Keratinocyte (primary cell): ENCODE measurements around the gene CHRD. TPM values are rescaled to one million over a fixed set of nuclear protein-coding genes. Genes with fewer than 3 reads are reported as not detected.
"Not testable (repeated sequence)": the region's sequence is repeated elsewhere in the genome, so short reads cannot be mapped to it uniquely, and the experiment has no call there.

Experiments used
- DNase-seq: peaks from one replicate; pipeline ENCODE4 v3.0.0-alpha.2; 2011; ENCODE audit warnings: low read depth, missing footprints, low spot score
- FAIRE-seq: peaks from 2 replicates; lab custom pipeline; 2011; peaks lifted over from hg19 to GRCh38; lab: Jason Lieb, UNC
- H2AFZ ChIP-seq: 2 replicates; pipeline ENCODE4 v1.6.0; 2012; ENCODE audit warnings: low read length, control low read depth, inconsistent platforms; ENCODE audit not compliant: control insufficient read depth
- H3K27ac ChIP-seq: 2 replicates; pipeline ENCODE4 v1.5.1; 2011; ENCODE audit warnings: low read length; ENCODE audit not compliant: control insufficient read depth, insufficient read depth
- H3K27me3 ChIP-seq: 3 replicates; pipeline ENCODE4 v1.6.0; 2011; ENCODE audit warnings: low read length; ENCODE audit not compliant: control insufficient read depth, insufficient read depth; ENCODE audit errors: extremely low read depth
- H3K36me3 ChIP-seq, 2 experiments: 2 replicates in 1 of 2; 3 replicates in 1 of 2; pipeline ENCODE4 v1.5.1; 2011; ENCODE audit warnings: low read length in 2 of 2, mild to moderate bottlenecking in 1 of 2; ENCODE audit not compliant: control insufficient read depth in 2 of 2, insufficient read depth in 2 of 2; ENCODE audit errors: extremely low read depth in 1 of 2
- H3K4me1 ChIP-seq: 3 replicates; pipeline ENCODE4 v1.5.1; 2011; ENCODE audit warnings: low read length; ENCODE audit not compliant: control insufficient read depth, insufficient read depth; ENCODE audit errors: extremely low read depth
- H3K4me2 ChIP-seq: 3 replicates; pipeline ENCODE4 v1.6.0; 2011; ENCODE audit warnings: low read depth, low read length; ENCODE audit not compliant: control insufficient read depth, insufficient read depth; ENCODE audit errors: extremely low read depth
- H3K4me3 ChIP-seq, 3 experiments: fragments of 200-600 bp in 1 of 3; sonication (generic) in 1 of 3; 2 replicates in 2 of 3; 3 replicates in 1 of 3; pipeline ENCODE4 v1.5.1; 2011 to 2016; ENCODE audit warnings: low read length in 3 of 3, mild to moderate bottlenecking in 3 of 3, control low read depth in 2 of 3, inconsistent platforms in 1 of 3, low read depth in 1 of 3, mixed read lengths in 1 of 3, mixed run types in 1 of 3, moderate library complexity in 1 of 3; ENCODE audit not compliant: control insufficient read depth in 2 of 3, insufficient read depth in 2 of 3; ENCODE audit errors: extremely low read depth in 1 of 3
- H3K79me2 ChIP-seq: 2 replicates; pipeline ENCODE4 v1.6.0; 2012; ENCODE audit warnings: low read length; ENCODE audit not compliant: control insufficient read depth, insufficient read depth
- H3K9ac ChIP-seq: 3 replicates; pipeline ENCODE4 v1.6.0; 2011; ENCODE audit warnings: low read length; ENCODE audit not compliant: control insufficient read depth, insufficient read depth; ENCODE audit errors: extremely low read depth
- H3K9me1 ChIP-seq: 3 replicates; pipeline ENCODE4 v1.6.0; 2011; ENCODE audit warnings: low read length; ENCODE audit not compliant: control insufficient read depth, insufficient read depth; ENCODE audit errors: extremely low read depth
- H3K9me3 ChIP-seq: 2 replicates; pipeline ENCODE4 v1.5.1; 2012; ENCODE audit warnings: low read depth, low read length; ENCODE audit not compliant: control insufficient read depth
- H4K20me1 ChIP-seq: 3 replicates; pipeline ENCODE4 v1.6.0; 2011; ENCODE audit warnings: low read length; ENCODE audit not compliant: control insufficient read depth, insufficient read depth; ENCODE audit errors: extremely low read depth
- CTCF ChIP-seq, 3 experiments: IDR thresholded peaks in 1 of 3; conservative IDR thresholded peaks in 1 of 3; optimal IDR thresholded peaks in 1 of 3; 2 replicates in 2 of 3; 3 replicates in 1 of 3; pipeline versions ENCODE3 to v1.5.1; 2011; ENCODE audit warnings: low read length in 3 of 3, mild to moderate bottlenecking in 3 of 3, moderate library complexity in 2 of 3, control low read depth in 1 of 3, inconsistent platforms in 1 of 3; ENCODE audit not compliant: insufficient read depth in 2 of 3; ENCODE audit errors: extremely low read depth in 1 of 3
- EZH2 ChIP-seq: IDR thresholded peaks from one replicate; pipeline ENCODE4 v1.6.1; 2012; ENCODE audit warnings: inconsistent platforms, mild to moderate bottlenecking, low read length, moderate library complexity
- dilution Hi-C: fragments of 300-500 bp; cut with MboI; formaldehyde crosslinking; loops from one replicate; pipeline ENCODE4 v1.7.0; 2020; ENCODE audit warnings: low sequenced_read_pairs; ENCODE audit not compliant: extremely low pct_ligation_motif_present
- polyA plus RNA-seq, 5 experiments: library from polyadenylated mRNA; depleted of rRNA in 3 of 5; stranded (reverse) in 3 of 5; stranded (forward) in 1 of 5; unstranded in 1 of 5; fragments of >200 nt; gene quantifications; 1 replicate in 1 of 5; 2 replicates in 3 of 5; 3 replicates in 1 of 5; pipeline versions ENCODE4 v1.2.1 to v1.2.3, GENCODE V29; 2011 to 2012; ENCODE audit warnings: missing spikeins in 2 of 5, low read depth in 1 of 5, low replicate concordance in 1 of 5

CHRD gene
- polyA plus RNA-seq, 1 donor (not counting 4 experiments of a cell fraction or from before 2014, with no cell fraction given) = not detected

- TF ChIP-seq EZH2 = no peak
- TF ChIP-seq CTCF (optimal IDR thresholded peaks at IDR 0.05 in 1 of 3, IDR thresholded peaks at IDR 0.05 in 1 of 3, conservative IDR thresholded peaks at IDR 0.05 in 1 of 3; ENCODE audit: extremely low read depth in 1 of 3, insufficient read depth in 2 of 3, low read length in 3 of 3) = no peak
- no peaks in the 10 kb centered on the region for H3K9me1 ChIP-seq
Observed at GRCh38 chr3:184429786-184430185, 49.9 kb downstream of the CHRD start.

GRCh38 chr3:184430940-184431339 is 51.1 kb downstream of the CHRD start:
- Histone ChIP-seq H3K4me2 (no peak overlapping the region), H3K36me3 (no peaks in the 10 kb centered on the region), H3K9ac (no peak overlapping the region), H4K20me1 (no peaks in the 10 kb centered on the region), H3K79me2 (no peaks in the 10 kb centered on the region), H3K4me3 (no peak overlapping the region), H3K4me1 (peaks cover 3% of the 10 kb centered on the region), H3K9me3 (no peaks in the 10 kb centered on the region), H3K27ac (no peak overlapping the region), H3K9me1 (no peaks in the 10 kb centered on the region), H3K27me3 (peaks cover 4% of the 10 kb centered on the region), H2AFZ (no peak overlapping the region)
- dilution Hi-C loops = no loop called here
- no peak for FAIRE-seq
- TF ChIP-seq EZH2 (no peak), CTCF (optimal IDR thresholded peaks at IDR 0.05 in 1 of 3, IDR thresholded peaks at IDR 0.05 in 1 of 3, conservative IDR thresholded peaks at IDR 0.05 in 1 of 3; ENCODE audit: extremely low read depth in 1 of 3, insufficient read depth in 2 of 3, low read length in 3 of 3) (no peak)
- DNase-seq = no peak

More at GRCh38 chr3:184429786-184430185, 49.9 kb downstream of the CHRD start:
- Histone ChIP-seq H3K9ac (no peak overlapping the region), H3K27ac (no peak overlapping the region), H3K27me3 (peaks cover 4% of the 10 kb centered on the region), H3K36me3 (no peaks in the 10 kb centered on the region), H4K20me1 (no peaks in the 10 kb centered on the region), H3K79me2 (no peaks in the 10 kb centered on the region), H3K4me2 (no peak overlapping the region), H2AFZ (no peak overlapping the region), H3K4me3 (no peak overlapping the region), H3K9me3 (no peaks in the 10 kb centered on the region), H3K4me1 (peaks cover 3% of the 10 kb centered on the region)
- dilution Hi-C loops = no loop called here
- DNase-seq (no peak), FAIRE-seq (no peak)

GRCh38 chr3:184433178-184433577 is 53.3 kb downstream of the CHRD start:
- H3K4me1 ChIP-seq, H3K27me3 ChIP-seq, FAIRE-seq, H3K9me1 ChIP-seq, H3K4me3 ChIP-seq, H4K20me1 ChIP-seq, H3K9ac ChIP-seq, H3K79me2 ChIP-seq, H3K4me2 ChIP-seq, DNase-seq, H3K36me3 ChIP-seq, H2AFZ ChIP-seq, H3K27ac ChIP-seq, H3K9me3 ChIP-seq, dilution Hi-C loops: not testable (repeated sequence)
